ENCODE results near the gene RRM2.
A peak's percentile ranks its signal among the peaks of the same experiment; 100 is the strongest.

Gene RRM2

DNA sequence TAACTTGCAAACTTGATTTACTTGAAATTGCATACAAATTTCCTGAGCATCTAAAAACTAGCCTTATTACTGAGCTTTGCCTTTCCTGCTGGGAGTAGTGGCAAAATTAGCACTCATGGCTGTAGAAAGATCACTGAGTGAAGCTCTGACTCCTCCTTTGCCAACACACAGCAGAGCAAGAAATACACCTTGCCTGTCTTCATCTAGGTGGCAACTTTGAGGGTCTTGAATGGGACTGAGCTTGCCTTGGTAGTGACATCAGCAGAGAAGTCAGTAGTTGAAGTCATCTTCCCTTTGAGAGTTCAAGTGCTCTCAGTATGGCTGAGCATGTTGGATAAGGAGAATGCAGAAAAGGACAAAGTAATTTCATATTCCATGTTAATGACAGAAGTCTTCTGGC is 5.9 kb downstream of the RRM2 start:
- ChIA-PET POLR2A (interaction anchor here (1.0 to 1.2 kb wide), 2 partner anchors 71 to 281 kb away, joined by 4 to 5 read pairs; no protein-coding TSS in a partner anchor), CTCF (interaction anchor here (1.2 to 7.6 kb wide), 4 partner anchors 31 to 307 kb away, joined by 4 to 71 read pairs (median 13); no protein-coding TSS in a partner anchor)
- no peak overlapping the region for H3K27ac ChIP-seq (ENCODE audit: extremely low read depth, low read depth, low read length)
- TF ChIP-seq, protein P1, sequence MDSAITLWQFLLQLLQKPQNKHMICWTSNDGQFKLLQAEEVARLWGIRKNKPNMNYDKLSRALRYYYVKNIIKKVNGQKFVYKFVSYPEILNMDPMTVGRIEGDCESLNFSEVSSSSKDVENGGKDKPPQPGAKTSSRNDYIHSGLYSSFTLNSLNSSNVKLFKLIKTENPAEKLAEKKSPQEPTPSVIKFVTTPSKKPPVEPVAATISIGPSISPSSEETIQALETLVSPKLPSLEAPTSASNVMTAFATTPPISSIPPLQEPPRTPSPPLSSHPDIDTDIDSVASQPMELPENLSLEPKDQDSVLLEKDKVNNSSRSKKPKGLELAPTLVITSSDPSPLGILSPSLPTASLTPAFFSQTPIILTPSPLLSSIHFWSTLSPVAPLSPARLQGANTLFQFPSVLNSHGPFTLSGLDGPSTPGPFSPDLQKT (IDR thresholded peaks at IDR 0.05; ENCODE audit: borderline replicate concordance, low read depth, low read length): no peak
- no peak for TF ChIP-seq ZNF157 (tag by site-specific recombination; IDR thresholded peaks at IDR 0.05)
- no peak for TF ChIP-seq ZNF621 (tag by site-specific recombination; IDR thresholded peaks at IDR 0.05)
- TF ChIP-seq ZNF585B (tag by site-specific recombination; IDR thresholded peaks at IDR 0.05): no peak
- TF ChIP-seq ZNF366 (tag by site-specific recombination; conservative IDR thresholded peaks at IDR 0.05): 0 out of 2 replicates have a peak, but pooled peaks have one; percentile 21
- no peak for TF ChIP-seq ZNF658 (tag by site-specific recombination; IDR thresholded peaks at IDR 0.05)
- peaks cover 5% of the 10 kb centered on the region; the same call in 1 of the 2 replicates for H3K4me1 ChIP-seq (ENCODE audit: control insufficient read depth, insufficient read depth, low read length)
- no peak overlapping the region for H3K4me3 ChIP-seq (ENCODE audit: low read depth, low read length)
- H3K36me3 ChIP-seq (ENCODE audit: control insufficient read depth in 2 of 2, insufficient read depth in 1 of 2, low read length in 2 of 2): peaks cover 50 to 100% of the 10 kb centered on the region in 2 experiments
- no peaks in the 10 kb centered on the region for H3K9me3 ChIP-seq (ENCODE audit: control insufficient read depth, insufficient read depth, low read depth, low read length)

DNA sequence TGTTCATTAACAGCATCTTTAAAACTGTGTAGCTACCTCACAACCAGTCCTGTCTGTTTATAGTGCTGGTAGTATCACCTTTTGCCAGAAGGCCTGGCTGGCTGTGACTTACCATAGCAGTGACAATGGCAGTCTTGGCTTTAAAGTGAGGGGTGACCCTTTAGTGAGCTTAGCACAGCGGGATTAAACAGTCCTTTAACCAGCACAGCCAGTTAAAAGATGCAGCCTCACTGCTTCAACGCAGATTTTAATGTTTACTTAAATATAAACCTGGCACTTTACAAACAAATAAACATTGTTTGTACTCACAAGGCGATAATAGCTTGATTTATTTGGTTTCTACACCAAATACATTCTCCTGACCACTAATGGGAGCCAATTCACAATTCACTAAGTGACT is 7.0 kb downstream of the RRM2 start:
- CTCF ChIA-PET: interaction anchor here (1.1 to 7.6 kb wide), 5 partner anchors 56 to 306 kb away, joined by 3 to 71 read pairs (median 13); no protein-coding TSS in a partner anchor
- Histone ChIP-seq H3K36me3 (ENCODE audit: control insufficient read depth in 2 of 2, insufficient read depth in 1 of 2, low read length in 2 of 2) (peaks cover 46 to 89% of the 10 kb centered on the region in 2 experiments), H3K4me1 (ENCODE audit: control insufficient read depth, insufficient read depth, low read length) (peaks cover 5% of the 10 kb centered on the region; the same call in 1 of the 2 replicates), H3K4me3 (ENCODE audit: low read depth, low read length) (no peak overlapping the region), H3K9me3 (ENCODE audit: control insufficient read depth, insufficient read depth, low read depth, low read length) (no peaks in the 10 kb centered on the region), H3K27ac (ENCODE audit: extremely low read depth, low read depth, low read length) (no peak overlapping the region)
- TF ChIP-seq, protein P2, sequence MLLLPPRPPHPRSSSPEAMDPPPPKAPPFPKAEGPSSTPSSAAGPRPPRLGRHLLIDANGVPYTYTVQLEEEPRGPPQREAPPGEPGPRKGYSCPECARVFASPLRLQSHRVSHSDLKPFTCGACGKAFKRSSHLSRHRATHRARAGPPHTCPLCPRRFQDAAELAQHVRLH (tag by site-specific recombination; IDR thresholded peaks at IDR 0.05): no peak
- TF ChIP-seq, protein P3, sequence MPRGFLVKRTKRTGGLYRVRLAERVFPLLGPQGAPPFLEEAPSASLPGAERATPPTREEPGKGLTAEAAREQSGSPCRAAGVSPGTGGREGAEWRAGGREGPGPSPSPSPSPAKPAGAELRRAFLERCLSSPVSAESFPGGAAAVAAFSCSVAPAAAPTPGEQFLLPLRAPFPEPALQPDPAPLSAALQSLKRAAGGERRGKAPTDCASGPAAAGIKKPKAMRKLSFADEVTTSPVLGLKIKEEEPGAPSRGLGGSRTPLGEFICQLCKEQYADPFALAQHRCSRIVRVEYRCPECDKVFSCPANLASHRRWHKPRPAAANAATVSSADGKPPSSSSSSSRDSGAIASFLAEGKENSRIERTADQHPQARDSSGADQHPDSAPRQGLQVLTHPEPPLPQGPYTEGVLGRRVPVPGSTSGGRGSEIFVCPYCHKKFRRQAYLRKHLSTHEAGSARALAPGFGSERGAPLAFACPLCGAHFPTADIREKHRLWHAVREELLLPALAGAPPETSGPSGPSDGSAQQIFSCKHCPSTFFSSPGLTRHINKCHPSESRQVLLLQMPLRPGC (tag by site-specific recombination; IDR thresholded peaks at IDR 0.05): no peak
- TF ChIP-seq, protein P4, sequence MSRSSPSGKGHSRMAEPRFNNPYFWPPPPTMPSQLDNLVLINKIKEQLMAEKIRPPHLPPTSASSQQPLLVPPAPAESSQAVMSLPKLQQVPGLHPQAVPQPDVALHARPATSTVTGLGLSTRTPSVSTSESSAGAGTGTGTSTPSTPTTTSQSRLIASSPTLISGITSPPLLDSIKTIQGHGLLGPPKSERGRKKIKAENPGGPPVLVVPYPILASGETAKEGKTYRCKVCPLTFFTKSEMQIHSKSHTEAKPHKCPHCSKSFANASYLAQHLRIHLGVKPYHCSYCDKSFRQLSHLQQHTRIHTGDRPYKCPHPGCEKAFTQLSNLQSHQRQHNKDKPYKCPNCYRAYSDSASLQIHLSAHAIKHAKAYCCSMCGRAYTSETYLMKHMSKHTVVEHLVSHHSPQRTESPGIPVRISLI (tag by site-specific recombination; IDR thresholded peaks at IDR 0.05): no peak
- no peak for TF ChIP-seq ZNF155 (tag by site-specific recombination; IDR thresholded peaks at IDR 0.05)
- TF ChIP-seq KLF16 (tag by site-specific recombination; IDR thresholded peaks at IDR 0.05): no peak
- TF ChIP-seq ZBTB8A (tag by site-specific recombination; IDR thresholded peaks at IDR 0.05): no peak
- TF ChIP-seq ZNF146 (tag by site-specific recombination; IDR thresholded peaks at IDR 0.05): no peak
- TF ChIP-seq, protein P5, sequence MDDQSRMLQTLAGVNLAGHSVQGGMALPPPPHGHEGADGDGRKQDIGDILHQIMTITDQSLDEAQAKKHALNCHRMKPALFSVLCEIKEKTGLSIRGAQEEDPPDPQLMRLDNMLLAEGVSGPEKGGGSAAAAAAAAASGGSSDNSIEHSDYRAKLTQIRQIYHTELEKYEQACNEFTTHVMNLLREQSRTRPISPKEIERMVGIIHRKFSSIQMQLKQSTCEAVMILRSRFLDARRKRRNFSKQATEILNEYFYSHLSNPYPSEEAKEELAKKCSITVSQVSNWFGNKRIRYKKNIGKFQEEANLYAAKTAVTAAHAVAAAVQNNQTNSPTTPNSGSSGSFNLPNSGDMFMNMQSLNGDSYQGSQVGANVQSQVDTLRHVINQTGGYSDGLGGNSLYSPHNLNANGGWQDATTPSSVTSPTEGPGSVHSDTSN (CRISPR knock-in tag; IDR thresholded peaks at IDR 0.05): no peak
- POLR2A ChIA-PET: interaction anchor here (1.0 to 1.2 kb wide), 2 partner anchors 72 to 280 kb away, joined by 4 to 5 read pairs; no protein-coding TSS in a partner anchor

DNA sequence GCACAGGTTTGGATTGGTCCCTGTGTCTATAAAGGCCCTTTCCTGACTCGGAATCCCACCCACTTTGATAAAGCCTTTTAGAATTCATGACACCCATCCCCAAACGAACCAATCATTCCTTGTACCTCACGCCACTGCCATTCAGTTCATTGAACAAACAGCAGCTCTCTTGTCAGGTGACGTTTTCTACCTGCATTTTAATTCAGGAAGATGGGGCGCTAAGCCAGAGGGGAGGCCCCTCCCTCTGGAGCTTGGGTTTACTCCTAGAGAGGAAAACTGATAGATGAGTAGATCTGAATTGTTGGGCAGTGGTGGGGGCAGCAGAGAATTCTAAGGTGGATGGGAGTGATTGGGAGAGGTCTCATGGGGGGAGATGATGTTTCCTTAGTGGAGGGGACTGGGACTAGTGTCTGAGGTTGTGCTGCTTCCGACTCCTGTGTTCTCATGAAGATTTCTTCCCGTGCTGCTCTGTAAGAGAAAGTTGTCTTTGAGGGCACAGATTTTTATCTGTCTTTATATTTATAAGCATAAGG is 9.6 kb downstream of the RRM2 start:
- H3K9me3 ChIP-seq (ENCODE audit: control insufficient read depth, insufficient read depth, low read depth, low read length): no peaks in the 10 kb centered on the region
- H3K36me3 ChIP-seq (ENCODE audit: control insufficient read depth in 2 of 2, insufficient read depth in 1 of 2, low read length in 2 of 2): peaks cover 23 to 66% of the 10 kb centered on the region in 2 experiments
- H3K27ac ChIP-seq (ENCODE audit: extremely low read depth, low read depth, low read length): no peak overlapping the region
- H3K4me3 ChIP-seq (ENCODE audit: low read depth, low read length): no peak overlapping the region
- H3K4me1 ChIP-seq (ENCODE audit: control insufficient read depth, insufficient read depth, low read length): peaks cover 8% of the 10 kb centered on the region; the same call in 1 of the 2 replicates
- ChIA-PET POLR2A (no interaction called here), CTCF (interaction anchor here (4.9 kb wide), 1 partner anchor 277 kb away, joined by 24 read pairs; no protein-coding TSS in a partner anchor)
- TF ChIP-seq, protein P6, sequence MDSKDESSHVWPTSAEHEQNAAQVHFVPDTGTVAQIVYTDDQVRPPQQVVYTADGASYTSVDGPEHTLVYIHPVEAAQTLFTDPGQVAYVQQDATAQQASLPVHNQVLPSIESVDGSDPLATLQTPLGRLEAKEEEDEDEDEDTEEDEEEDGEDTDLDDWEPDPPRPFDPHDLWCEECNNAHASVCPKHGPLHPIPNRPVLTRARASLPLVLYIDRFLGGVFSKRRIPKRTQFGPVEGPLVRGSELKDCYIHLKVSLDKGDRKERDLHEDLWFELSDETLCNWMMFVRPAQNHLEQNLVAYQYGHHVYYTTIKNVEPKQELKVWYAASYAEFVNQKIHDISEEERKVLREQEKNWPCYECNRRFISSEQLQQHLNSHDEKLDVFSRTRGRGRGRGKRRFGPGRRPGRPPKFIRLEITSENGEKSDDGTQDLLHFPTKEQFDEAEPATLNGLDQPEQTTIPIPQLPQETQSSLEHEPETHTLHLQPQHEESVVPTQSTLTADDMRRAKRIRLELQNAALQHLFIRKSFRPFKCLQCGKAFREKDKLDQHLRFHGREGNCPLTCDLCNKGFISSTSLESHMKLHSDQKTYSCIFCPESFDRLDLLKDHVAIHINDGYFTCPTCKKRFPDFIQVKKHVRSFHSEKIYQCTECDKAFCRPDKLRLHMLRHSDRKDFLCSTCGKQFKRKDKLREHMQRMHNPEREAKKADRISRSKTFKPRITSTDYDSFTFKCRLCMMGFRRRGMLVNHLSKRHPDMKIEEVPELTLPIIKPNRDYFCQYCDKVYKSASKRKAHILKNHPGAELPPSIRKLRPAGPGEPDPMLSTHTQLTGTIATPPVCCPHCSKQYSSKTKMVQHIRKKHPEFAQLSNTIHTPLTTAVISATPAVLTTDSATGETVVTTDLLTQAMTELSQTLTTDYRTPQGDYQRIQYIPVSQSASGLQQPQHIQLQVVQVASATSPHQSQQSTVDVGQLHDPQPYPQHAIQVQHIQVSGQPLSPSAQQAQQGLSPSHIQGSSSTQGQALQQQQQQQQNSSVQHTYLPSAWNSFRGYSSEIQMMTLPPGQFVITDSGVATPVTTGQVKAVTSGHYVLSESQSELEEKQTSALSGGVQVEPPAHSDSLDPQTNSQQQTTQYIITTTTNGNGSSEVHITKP (tag by site-specific recombination; IDR thresholded peaks at IDR 0.05): peak; percentile 48; the same call in 1 of the 2 replicates
- no peak for TF ChIP-seq GLIS2 (tag by site-specific recombination; IDR thresholded peaks at IDR 0.05)
- TF ChIP-seq ZNF549 (tag by site-specific recombination; IDR thresholded peaks at IDR 0.05): no peak
- TF ChIP-seq ZBTB7A (tag by site-specific recombination; IDR thresholded peaks at IDR 0.05; ENCODE audit: low read depth): no peak
- 0 out of 2 replicates have a peak, but pooled peaks have one; percentile 5 for TF ChIP-seq IKZF3 (tag by site-specific recombination; IDR thresholded peaks at IDR 0.05)

All from HEK293 (cell line).